IPS DF 4.7 (cell line): ENCODE data around the gene PERP.
"Not testable (repeated sequence)": the region's sequence is repeated elsewhere in the genome, so short reads cannot be mapped to it uniquely, and the experiment has no call there.

ENCODE experiments used
- DNase-seq: peaks from one replicate; pipeline ENCODE4 v3.0.0-alpha.2; 2013; ENCODE audit warnings: low spot score; ENCODE audit errors: extremely low read depth

PERP gene

GRCh38 chr6:138105446-138105845 is 1.8 kb downstream of the PERP start:
- DNase-seq = no peak

- no peak for DNase-seq
Observed at GRCh38 chr6:138104618-138105213, 2.5 kb downstream of the PERP start.

- no peak for DNase-seq
Observed at GRCh38 chr6:138103871-138104270, 3.3 kb downstream of the PERP start.

DNA sequence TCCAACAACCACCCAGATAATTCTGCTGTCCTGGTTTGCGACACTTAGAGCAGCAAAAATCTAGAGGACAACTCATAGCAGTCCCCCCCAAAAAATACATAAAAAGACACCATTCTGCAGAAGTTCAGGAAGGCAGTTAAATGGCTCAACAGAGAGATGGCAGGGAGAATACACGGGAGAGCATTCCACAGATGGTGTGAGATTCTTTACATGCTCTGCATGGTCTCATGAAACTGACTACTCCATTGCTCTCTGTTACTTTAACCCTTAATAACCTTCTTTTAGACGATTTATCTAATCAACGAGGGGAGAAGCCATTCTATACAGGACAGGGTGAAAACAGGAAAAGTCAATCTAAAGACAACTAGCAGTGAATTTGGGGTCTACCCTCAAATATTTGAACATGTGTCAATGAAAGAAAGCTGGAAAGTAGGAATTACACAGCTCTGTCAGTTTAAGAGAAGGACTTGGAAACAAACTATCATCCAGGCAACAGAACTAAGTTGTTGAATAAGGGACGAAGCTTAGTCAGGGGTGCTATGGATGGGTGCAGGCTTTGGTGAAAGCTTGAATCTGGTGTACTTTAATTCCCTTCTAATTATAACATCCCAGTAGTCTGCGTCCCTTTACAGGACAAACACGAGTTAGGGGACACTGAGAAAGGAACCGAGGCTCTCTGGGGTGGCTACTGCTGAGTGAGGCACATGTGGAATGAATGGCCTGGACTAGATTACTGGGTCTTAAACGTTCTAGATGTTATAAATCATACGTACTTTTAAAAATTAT is 5.1 kb downstream of the PERP start:
- no peak for DNase-seq

GRCh38 chr6:138099832-138100231 is 7.4 kb downstream of the PERP start:
- DNase-seq = no peak

DNA sequence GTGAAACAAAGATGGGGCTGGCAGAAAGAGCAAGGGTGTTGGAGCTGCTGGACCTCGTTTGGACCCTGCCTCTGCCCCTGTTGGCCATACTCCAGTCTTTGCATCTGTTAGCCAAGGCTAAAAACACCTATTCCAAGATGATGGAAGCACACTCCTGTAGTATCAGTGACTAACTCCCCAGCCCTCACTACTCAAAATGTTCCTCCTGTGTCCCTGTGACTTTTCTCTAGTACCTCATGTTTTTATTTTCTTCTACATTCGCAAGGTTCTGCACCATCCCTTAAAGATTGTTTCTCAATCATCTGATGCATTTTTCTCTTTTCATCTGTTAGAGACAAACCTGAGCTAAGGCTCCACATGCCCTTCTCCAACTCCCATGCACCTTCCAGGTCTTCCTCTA is 8.9 kb downstream of the PERP start:
- no peak for DNase-seq

- DNase-seq = no peak
Observed at GRCh38 chr6:138094260-138094659, 13.0 kb downstream of the PERP start.

DNA sequence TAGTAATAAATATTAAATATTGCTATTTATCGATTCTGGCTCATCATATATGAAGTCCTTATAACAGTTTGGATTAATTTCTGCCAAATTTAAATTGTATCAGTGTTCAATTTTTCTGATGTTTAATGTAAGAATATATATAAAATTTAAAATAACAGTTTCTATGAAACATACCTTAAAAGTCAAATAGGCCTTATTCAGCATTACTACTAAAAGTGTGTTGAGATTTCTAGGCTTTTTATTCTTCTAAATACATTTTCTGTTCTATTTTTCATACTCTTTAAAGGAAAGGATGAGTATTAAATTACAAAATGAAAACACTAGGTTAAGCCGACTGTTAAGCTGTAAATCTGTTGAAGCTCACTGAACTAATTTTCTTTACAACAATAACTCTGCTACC is 13.6 kb downstream of the PERP start:
- no peak for DNase-seq

GRCh38 chr6:138092686-138093085 is 14.5 kb downstream of the PERP start:
- no peak for DNase-seq

DNA sequence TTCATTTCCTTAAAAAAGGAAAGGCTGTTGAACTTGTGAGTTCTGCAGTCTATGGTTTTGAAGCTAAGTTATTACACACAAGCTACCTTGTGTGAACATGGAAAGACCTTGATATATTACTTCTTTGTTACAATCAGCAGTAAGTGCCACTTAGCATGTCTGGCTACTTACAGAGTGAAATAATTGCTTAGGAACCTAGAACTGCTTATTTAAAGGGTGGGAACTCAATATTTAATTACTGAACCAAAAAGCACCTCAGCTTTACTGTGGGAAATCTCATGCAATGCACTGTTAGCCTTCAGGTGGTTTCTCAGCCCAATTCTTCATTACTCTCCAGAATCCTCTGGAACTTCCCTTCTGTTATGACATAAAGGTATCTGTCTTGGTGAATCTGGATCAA is 17.9 kb downstream of the PERP start:
- no peak for DNase-seq

DNA sequence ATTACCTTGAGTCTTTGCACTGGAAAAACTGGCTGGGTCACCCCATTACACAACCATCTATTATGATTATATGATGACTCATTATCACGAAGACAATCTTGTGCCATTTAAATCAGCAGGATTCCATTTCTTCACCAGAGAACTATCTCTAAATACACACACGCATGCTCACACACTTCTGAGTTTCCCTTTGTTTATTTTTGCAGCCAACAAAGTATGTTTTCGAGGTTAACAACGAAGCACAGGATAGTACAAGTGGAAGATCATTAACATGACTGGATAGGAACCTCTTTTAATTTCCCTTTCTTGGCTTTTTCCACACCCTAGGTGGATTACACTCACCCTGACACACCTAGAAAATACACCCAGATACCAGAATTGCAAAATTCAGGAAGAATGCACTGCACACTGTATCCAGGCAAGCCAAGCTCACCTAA is 18.9 kb downstream of the PERP start:
- no peak for DNase-seq

DNA sequence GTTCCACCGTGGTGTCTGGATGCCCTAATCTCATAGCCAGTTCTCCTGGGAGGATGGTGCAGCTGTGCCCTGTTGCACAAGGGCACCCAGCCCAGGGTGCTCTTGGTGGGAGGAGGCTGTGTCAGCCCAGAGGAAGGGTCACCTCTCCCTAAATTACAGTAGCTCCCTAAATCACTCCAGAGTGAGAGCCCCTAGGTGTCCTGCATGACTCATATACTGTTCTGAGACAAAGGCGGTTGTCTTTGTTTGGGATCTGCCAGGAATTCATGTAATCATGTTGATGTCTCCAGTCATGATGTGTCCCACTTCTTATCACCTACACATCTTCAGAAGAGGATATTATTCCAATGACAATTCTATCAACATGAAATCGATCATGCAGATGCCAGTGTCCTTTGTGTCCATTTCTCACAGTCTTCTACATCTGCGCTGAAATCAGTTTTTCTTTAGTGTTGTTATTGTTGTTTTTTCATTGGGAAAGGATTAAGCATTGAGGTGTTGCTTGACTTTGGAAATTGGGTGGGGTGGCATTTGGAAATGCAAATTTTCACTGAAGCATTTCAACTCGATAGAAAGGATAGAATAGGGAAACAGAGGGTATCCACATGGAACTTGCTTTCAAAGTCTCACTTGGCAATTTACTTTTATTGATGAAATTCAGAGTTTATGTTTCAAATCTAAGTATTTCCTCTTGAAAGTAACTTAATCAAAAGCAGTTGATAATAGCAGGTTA is 19.5 kb downstream of the PERP start:
- no peak for DNase-seq

DNA sequence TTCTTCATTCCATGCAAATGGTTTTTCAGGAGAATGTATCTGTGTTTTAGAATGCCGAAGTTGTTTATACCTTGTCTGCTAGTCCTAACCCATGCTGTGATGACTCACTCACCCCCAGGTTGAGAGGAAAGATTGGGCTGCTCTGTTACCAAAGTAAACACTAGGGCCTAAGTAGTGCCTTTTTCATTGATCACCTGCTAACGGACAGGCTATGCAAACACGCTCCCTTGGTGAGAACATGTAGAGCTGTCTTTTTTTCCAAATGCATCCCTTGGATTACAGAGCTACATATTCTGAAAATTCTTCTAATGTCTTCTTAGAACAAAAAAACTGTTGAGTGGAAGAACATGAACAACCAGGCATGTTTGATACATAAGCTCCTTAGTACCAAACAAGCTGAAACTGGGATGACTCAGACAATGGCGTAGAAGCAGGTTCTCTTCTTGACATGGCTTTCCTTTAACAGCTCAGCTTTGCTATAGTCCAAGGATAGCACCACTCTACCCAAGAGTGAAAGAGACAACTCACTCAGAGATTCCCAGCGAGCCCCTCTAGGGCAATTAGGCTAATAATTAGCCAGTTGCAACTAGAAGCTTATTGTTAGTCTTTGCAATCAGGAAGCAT is 20.5 kb downstream of the PERP start:
- DNase-seq = peak; percentile 66

GRCh38 chr6:138085839-138086222 is 21.4 kb downstream of the PERP start:
- DNase-seq = no peak

DNA sequence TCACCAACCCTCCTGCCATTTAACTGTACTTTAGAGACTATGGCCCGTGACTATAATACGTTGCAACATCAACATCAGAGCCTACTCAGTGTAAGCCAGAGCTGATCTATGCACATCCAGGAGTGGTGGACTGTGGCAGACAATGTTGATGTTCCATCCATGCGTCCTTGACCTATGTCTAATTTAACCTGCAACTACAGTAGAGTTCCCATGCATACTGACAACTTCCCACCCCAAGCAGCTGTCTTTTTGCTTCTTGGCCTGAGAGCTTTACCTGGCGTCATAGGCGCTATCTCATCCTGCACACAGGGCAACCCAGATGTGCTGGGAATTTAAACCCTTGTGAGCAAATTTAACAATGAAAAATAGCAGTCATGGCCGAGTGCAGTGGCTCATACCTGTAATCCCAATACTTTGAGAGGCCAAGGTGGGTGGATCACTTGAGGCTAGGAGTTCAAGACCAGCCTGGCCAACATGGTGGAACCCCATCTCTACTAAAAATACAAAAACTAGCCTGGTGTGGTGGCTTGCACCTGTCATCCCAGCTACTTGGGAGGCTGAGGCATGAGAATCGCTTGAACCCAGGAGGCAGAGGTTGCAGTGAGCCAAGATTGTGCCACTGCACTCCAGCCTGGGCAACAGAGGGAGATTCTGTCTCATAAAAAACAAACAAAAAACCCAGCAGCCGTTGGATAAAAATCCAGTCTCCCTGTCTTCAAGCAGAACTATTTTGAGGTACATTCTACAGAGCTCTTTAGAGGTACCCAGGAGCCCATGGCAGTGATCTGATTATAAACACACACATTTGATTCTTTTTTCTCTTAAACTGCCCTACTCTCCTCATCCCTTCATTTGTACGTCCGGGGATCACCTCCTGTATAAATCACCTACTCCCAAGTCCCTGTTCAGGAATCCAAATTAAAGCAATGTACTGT is 22.0 kb downstream of the PERP start:
- no peak for DNase-seq

GRCh38 chr6:138082232-138082631 is 25.0 kb downstream of the PERP start:
- DNase-seq = no peak

- DNase-seq = not testable (repeated sequence)
Observed at GRCh38 chr6:138079556-138079955, 27.7 kb downstream of the PERP start.

GRCh38 chr6:138078491-138078890 is 28.7 kb downstream of the PERP start:
- DNase-seq = no peak

DNA sequence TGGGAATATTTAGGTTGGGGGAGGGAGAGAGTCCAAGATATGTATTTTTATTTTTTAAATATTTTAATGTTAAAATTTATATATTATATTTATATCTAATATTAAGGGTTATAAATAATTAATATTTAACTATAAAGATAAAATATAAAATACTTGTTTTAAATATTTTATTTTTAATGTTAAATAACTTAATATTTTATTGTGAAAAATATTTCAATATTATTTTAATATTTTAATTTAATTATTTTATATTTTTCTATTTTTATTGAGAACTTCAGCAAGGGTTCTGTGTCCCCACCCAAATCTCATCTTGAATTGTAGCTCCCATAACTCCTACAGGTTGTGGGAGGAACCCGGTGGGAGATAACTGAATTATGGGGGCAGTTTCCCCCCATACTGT is 34.0 kb downstream of the PERP start:
- DNase-seq = no peak

DNA sequence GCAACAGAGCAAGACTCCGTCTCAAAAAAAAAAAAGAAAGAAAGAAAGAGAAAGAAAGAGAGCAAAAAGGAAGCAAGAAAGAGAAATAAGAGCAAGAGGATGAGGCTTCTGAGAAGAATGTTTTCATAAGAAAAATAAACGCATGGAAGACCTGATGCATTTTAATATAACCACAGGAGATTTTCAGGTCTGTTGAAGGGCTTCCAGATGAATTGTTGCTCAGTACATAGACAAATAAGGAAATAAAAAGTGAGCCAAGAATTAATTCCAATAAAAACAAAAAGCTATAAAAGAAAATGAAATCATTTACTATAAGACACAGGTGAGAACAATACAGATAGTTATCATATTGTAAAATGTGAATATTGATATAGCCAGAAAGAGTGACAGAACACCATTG is 43.5 kb downstream of the PERP start:
- DNase-seq = no peak

DNA sequence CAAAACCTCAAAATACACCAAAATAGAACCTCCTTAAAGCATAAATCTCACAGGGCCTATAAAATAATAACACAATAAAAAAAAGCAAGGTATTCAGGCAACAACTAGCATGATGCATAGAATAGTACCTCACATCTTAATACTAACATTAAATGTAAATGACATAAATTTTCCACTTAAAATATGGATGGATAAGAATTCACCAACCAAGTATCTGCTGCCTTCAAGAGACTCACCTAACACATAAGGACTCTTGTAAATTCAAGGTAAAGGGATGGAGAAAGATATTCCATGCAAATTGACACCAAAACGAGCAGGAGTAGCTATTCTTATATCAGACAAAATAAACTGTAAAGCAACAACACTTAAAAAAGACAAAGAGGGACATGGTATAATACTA is 52.2 kb downstream of the PERP start:
- DNase-seq = no peak
